SH-SY5Y (cell line): Measurements from ENCODE around the gene COPS9.

ENCODE experiments used
- GATA2 ChIP-seq: IDR thresholded peaks from 2 replicates; pipeline ENCODE4 v1.6.1; 2011; ENCODE audit warnings: mild to moderate bottlenecking, low read depth, low read length
- GATA3 ChIP-seq: IDR thresholded peaks from 2 replicates; pipeline ENCODE4 v1.6.1; 2011; ENCODE audit warnings: low read depth, mild to moderate bottlenecking, low read length, moderate library complexity

COPS9 gene

DNA sequence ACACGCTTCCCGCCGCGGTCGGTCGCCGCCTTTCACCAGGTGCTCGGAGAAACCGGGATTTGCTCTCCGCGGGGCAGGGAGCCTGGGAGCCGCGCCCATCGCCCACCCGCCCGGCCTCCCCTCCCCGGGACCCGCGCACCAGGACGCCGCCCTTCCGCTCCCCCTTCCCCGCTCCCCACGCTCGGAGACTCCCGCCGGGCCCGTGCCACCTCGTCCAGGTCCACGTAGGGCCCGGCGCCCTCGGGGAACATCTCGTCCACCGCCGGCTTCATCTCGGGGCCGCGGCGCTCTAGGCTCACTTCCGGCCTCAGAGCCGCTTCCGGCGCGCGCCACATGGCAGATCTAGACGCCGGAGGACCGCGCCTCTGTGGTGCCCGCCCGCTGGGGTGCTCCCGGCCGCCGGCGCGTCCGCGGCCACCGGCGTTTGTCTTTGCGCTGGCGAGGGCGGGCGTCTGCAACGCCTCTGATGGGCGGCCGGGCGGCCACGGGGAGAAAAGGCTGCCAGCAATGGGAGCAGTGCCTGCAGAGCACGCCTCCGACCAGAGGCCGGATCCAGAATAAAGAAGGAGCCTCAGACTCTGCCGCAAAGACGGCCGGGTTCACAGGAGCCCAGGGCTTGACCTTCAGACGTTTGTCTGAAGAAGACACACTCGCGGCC, at the start of gene COPS9:
TSS of gene COPS9 (minus strand) at position 293 of the 658 bp plus-strand sequence. CDS start at position 272, 21 bp downstream.
- TF ChIP-seq GATA2 (no peak), GATA3 (no peak)

- TF ChIP-seq GATA2, result no peak
- no peak for TF ChIP-seq GATA3
These were observed 48.6 kb upstream of the COPS9 start for GRCh38 chr2:240184656-240185055.

DNA sequence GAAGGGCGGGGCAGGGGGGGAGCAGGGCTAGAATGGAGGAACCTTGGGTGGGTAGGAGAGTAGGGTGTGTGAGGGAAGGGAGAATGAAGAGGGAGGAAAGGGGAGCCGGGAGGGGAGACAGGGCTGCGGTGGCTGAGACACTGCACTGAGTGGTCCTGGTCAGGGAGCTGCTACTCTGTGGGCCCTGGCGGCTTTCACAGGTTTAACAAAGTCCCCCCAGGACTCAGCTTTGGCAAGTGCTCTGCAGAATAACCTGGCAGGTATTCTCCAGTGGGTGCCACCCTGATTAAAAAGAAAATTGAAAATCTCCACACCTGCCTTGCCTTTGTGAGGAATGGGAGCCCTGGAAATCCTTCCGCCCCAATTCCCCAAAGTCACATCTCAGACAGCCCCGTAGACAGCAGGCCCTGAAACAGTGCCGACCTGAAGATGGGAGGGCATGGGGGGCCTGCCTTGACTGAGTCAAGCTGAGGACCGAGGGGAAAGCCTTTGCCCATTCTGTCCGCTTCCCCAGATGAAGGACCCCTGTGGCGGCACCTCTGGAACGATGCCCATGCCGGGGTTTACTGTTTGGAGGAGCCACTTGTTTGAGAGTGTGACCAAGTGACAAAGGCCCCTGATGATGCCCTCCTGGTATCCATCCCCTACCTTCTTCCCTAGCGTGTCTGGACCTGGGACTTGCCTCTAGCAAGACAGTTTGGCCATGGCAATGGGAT, 47.9 kb upstream of the COPS9 start:
- TF ChIP-seq GATA3 (no peak), GATA2 (no peak)

DNA sequence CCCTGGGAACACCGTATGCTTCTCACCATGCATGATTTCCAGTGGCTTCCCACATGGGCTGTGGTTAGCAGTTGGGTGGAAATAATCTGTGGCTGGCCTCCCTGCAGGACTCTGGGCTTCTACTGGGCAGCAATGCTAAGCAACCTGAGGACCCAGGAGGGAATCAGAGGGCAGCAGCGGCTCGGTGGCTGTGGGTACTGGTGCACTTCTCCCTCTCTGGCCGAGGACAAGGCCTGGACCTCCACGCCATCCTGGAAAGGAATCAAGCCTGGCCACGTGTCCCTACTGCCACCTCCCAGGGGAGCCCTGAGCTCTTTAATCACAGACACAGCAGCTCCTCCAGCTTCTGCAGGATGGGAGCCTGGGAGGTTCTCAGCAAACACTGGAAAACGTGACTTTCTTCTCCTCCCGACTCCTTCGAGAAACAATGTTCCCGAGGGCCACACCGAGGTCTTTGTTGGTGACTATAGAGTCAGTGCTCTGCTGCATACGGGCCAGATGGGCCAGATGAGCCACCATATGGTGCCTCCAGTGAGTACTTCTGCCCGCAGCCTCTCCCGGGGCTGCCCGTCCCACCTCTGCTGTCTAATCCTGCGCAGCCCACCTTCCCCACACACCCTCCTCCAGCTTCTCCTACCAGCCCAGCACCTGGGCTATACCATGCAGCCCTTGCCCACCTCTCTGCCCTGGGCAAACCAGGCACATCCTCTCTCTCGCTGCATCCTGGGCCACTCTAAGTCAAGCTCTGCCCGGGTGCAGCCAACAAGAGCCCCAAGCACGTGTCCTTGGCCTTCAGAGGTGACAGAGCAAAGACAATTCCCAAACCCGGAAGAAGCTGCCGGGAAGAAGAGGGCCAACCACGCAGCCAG, 47.1 kb upstream of the COPS9 start:
- no peak for TF ChIP-seq GATA2
- TF ChIP-seq GATA3, result no peak

- TF ChIP-seq GATA3 (no peak), GATA2 (no peak)
These were observed 46.4 kb upstream of the COPS9 start for GRCh38 chr2:240182476-240182875.

- TF ChIP-seq GATA2, result no peak
- no peak for TF ChIP-seq GATA3
These were observed 45.9 kb upstream of the COPS9 start for GRCh38 chr2:240182001-240182400.

GRCh38 chr2:240179941-240180666, 44.0 kb upstream of the COPS9 start:
- TF ChIP-seq GATA3 (no peak), GATA2 (no peak)

DNA sequence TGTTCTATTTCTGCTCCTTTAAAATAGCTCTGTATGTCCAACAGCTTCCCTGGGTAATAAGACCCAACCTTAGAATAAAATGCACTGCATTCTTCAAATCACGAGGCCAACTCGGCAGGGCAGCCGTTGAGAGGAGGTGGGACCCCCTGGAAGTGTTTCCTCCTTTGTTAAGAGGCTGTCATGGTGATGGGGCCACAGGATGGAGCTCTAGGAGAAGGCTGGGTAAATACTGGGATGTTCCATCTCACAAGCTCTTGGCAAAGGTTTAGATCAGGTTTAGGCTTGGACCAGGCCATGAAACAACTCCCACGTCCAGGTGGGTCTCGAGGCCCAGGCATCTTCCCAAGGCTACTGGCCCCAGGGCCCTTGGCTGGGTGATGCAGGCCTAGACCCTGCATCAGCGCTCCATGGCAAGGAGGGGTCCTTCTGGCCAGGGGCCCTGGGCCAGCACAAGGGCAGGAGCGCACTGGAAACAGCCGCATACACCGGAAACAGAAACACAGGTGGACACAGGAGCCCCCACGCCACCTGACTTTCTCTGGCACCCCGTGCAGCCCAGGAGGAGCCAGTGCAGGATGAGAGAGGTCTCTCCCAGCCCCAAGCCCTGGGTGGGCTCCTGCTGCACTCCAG, 43.2 kb upstream of the COPS9 start:
- TF ChIP-seq GATA3, result no peak
- TF ChIP-seq GATA2, result no peak

DNA sequence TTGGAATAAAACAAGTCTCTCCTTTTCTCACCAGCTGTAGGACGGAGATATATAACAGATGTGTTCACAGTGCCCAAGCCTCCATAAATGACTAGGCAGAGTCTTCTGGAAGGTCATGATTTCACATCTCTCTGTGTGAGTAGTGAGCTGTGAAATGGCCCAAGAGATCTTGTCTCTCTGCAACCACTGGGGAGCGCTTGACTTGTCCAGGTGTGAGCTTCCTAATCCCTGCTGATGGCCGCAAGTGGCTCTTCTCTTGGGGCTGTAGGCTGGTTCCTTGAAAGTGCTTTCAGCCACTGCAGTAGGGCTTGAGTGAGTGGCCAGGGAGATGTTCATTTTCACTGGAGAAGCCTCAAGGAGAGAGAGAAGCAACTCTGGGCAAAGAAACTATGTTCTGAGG, 42.5 kb upstream of the COPS9 start:
- TF ChIP-seq GATA2 (no peak), GATA3 (no peak)

- TF ChIP-seq GATA2 (no peak), GATA3 (no peak)
These were observed 38.4 kb upstream of the COPS9 start for GRCh38 chr2:240174496-240174895.

DNA sequence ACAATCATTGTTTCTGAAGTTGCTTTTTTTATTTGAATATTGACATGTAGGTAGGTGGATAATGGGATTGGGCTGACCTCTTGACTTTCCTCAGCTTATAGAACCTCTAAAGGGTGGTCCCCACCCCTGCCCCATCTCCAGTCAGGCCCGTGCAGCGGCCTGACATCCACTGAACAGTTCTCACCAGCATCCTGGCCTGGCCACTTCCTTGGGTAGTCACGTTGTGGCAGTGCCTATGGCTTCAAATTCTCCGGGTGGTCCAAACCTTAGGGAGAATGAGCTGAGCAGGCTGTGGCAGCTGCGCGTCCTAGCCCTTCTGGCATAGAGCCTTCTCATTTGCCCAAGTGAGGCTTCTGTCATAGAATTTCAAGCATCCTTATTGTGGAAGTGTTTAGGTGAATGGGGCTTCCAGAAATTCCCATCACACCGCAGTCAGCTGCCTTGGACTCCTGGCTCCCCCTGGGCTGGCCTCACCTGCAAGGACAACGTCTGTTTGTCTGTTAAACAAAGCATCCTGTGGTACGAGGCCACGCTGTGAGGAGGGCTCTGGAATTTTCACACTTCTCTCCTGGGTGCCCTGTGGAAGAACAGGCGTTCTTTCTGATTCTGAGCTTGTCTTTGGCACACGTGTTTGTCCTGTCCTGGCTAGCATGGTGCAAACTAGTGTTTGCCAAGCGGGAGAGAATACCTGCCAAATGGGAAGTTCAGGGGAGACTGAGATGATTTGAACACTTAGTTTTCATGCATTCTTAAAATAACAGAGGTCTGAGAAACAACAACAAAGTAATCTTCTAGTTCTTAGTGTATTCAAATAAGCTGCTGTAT, 36.2 kb upstream of the COPS9 start:
- TF ChIP-seq GATA2 (no peak), GATA3 (no peak)

GRCh38 chr2:240170883-240171282, 34.8 kb upstream of the COPS9 start:
- TF ChIP-seq GATA2 (no peak), GATA3 (no peak)

DNA sequence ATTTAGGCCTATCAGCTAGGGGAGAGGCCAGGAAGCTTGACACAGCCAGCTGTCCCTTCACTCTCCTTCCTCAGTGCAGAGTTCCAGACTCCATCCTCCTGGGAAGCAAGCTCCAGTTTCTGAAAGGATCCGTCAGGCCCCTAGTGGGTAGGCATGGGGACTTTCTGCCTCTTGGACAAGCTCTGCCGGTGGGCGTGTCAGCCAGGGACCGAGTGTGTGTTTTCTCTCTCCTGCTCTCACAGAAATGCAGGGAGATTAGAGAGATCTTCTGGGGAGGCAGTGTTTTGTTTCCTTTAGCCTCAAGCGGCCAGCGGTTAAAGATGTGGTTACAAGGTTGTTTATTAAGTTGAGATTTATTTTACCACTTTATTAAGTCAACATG, 34.2 kb upstream of the COPS9 start:
- TF ChIP-seq GATA3, result no peak
- TF ChIP-seq GATA2, result no peak
